HG03565 (cell line): ENCODE measurements around the gene MFSD12.
"Not testable (repeated sequence)": the region's sequence is repeated elsewhere in the genome, so short reads cannot be mapped to it uniquely, and the experiment has no call there.

ENCODE experiments used
- ATAC-seq: cut with Tn5 transposase; IDR thresholded peaks from one replicate; pipeline ENCODE4 v1.9.1; 2021; ENCODE audit warnings: mild to moderate bottlenecking, moderate library complexity; ENCODE audit not compliant: unreplicated experiment

The MFSD12 gene

GRCh38 chr19:3538965-3539755 lies 18.2 kb downstream of the MFSD12 start, which contains the start of gene TEKTIP1:
Gene TEKTIP1, plus strand, starts transcription at chr19:3539174. Its CDS starts 4 bp downstream, at chr19:3539178.
- no peak for ATAC-seq

- no peak for ATAC-seq
Measured at GRCh38 chr19:3538258-3538929, 19.0 kb downstream of the MFSD12 start.

- ATAC-seq, result no peak
Measured at GRCh38 chr19:3537438-3538240, 19.7 kb downstream of the MFSD12 start.

GRCh38 chr19:3537101-3537437 lies 20.3 kb downstream of the MFSD12 start:
- no peak for ATAC-seq

- no peak for ATAC-seq
Measured at GRCh38 chr19:3536429-3537100, 20.8 kb downstream of the MFSD12 start.

- ATAC-seq, result no peak
Measured at GRCh38 chr19:3535981-3536380, 21.4 kb downstream of the MFSD12 start.

GRCh38 chr19:3535563-3535965 lies 21.8 kb downstream of the MFSD12 start:
- no peak for ATAC-seq

GRCh38 chr19:3535235-3535535 lies 22.2 kb downstream of the MFSD12 start:
- ATAC-seq, result no peak

- ATAC-seq, result no peak
Measured at GRCh38 chr19:3534375-3535234, 22.8 kb downstream of the MFSD12 start.

- ATAC-seq, result no peak
Measured at GRCh38 chr19:3533563-3534216, 23.7 kb downstream of the MFSD12 start.

- ATAC-seq, result no peak
Measured at GRCh38 chr19:3533033-3533432, 24.4 kb downstream of the MFSD12 start.

- ATAC-seq, result no peak
Measured at GRCh38 chr19:3532154-3532786, 25.1 kb downstream of the MFSD12 start.

GRCh38 chr19:3531716-3532115 lies 25.7 kb downstream of the MFSD12 start:
- ATAC-seq, result no peak

- ATAC-seq, result no peak
Measured at GRCh38 chr19:3530389-3530788, 27.0 kb downstream of the MFSD12 start.

- not testable (repeated sequence) for ATAC-seq
Measured at GRCh38 chr19:3529299-3529698, 28.1 kb downstream of the MFSD12 start.

GRCh38 chr19:3528539-3529211 lies 28.7 kb downstream of the MFSD12 start:
- no peak for ATAC-seq

GRCh38 chr19:3528080-3528479 lies 29.3 kb downstream of the MFSD12 start:
- ATAC-seq, result no peak

- no peak for ATAC-seq
Measured at GRCh38 chr19:3527238-3527910, 30.0 kb downstream of the MFSD12 start.
